ENCODE data around the gene RPS14.

DNA sequence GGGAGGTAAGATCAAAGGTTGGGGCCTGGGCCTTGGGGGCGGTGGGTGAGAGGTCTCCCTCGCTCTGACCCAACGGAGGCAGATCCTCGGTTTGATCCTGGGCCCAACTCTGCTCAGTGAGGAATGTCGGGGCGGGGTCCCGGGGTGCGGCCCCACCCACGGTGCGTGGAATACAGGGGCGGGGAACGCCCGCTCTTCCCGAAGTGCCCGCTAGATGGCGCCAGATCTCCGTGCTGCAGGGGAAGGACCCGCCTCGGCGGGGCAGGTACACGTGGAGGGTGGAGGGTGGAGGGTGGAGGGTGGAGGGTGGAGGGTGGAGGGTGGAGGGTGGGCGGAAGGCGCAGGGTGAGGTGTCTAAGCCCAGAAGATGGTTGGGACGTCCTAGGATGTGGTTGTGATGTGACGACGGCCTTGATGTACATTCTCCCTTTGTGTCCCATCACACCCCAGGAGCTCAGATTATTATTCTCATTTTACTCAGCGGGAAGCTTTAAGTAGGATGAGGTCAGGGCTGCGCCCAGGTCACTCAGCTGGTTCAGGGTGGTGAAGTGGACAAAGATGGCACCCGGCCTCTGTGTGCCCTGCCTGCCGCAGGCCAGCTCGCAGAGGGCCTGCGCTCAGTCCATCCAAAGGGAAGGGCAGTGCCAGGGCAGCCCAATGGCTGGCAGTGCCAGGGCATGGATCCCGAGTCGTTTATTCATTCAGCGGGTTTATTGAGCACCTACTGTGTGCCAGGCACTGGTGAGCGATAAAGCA is 9.4 kb upstream of the RPS14 start:
- TF ChIP-seq, protein P1, sequence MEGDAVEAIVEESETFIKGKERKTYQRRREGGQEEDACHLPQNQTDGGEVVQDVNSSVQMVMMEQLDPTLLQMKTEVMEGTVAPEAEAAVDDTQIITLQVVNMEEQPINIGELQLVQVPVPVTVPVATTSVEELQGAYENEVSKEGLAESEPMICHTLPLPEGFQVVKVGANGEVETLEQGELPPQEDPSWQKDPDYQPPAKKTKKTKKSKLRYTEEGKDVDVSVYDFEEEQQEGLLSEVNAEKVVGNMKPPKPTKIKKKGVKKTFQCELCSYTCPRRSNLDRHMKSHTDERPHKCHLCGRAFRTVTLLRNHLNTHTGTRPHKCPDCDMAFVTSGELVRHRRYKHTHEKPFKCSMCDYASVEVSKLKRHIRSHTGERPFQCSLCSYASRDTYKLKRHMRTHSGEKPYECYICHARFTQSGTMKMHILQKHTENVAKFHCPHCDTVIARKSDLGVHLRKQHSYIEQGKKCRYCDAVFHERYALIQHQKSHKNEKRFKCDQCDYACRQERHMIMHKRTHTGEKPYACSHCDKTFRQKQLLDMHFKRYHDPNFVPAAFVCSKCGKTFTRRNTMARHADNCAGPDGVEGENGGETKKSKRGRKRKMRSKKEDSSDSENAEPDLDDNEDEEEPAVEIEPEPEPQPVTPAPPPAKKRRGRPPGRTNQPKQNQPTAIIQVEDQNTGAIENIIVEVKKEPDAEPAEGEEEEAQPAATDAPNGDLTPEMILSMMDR (conservative IDR thresholded peaks at IDR 0.05; ENCODE audit: low read depth, low read length) = peak; percentile 74
- no peak for TF ChIP-seq EZH2 (IDR thresholded peaks at IDR 0.05; ENCODE audit: borderline replicate concordance, low read depth, low read length, poor library complexity, severe bottlenecking)
